HepG2 (cell line): ENCODE measurements around the gene CCDC167. TPM values are rescaled to one million over a fixed set of nuclear protein-coding genes. Genes with fewer than 3 reads are reported as not detected.

Experiments
- ATAC-seq: fragments of 200-7000 bp; cut with Tn5 transposase; 3 replicates; pipeline ENCODE4 v1.9.1; 2020; ENCODE audit warnings: mild to moderate bottlenecking, moderate library complexity
- BruUV-seq: library from RNA; stranded (reverse); fragments of 400-500 nt; replicated peaks from 2 replicates; lab custom pipeline; 2021; lab: Mats Ljungman, UMichigan
- CTCF ChIA-PET: fragments of 300-600 bp; formaldehyde crosslinking; extraction: SDS; loops from one replicate; lab custom pipeline; 2021; ENCODE audit warnings: low total read pairs, inconsistent platforms, low intra/inter-chr PET ratio; lab: Yijun Ruan, JAX
- POLR2A ChIA-PET: fragments of 350-600 bp; sonication (Branson Sonifier 250); formaldehyde crosslinking; loops from one replicate; lab custom pipeline; 2020; ENCODE audit warnings: antibody characterized with exemption, inconsistent platforms; lab: Yijun Ruan, JAX
- DNase-seq: peaks from one replicate; pipeline ENCODE4 v3.0.0-alpha.2; 2015; ENCODE audit warnings: low spot score
- FAIRE-seq: peaks from 3 replicates; lab custom pipeline; 2011; peaks lifted over from hg19 to GRCh38; lab: Jason Lieb, UNC
- H2AFZ ChIP-seq: one replicate; pipeline ENCODE4 v1.6.1; 2011; ENCODE audit warnings: low read length, inconsistent platforms
- H3K27ac ChIP-seq: fragments of 300-600 bp; 3 replicates; pipeline ENCODE4 v1.8.0; 2011; ENCODE audit warnings: mixed run types, mild to moderate bottlenecking, mixed read lengths, low read length, inconsistent platforms; ENCODE audit not compliant: insufficient read depth; ENCODE audit errors: extremely low read length
- H3K27me3 ChIP-seq, 2 experiments: fragments of 200-600 bp in 1 of 2; 2 replicates in 1 of 2; 3 replicates in 1 of 2; pipeline versions ENCODE4 v1.6.0 to v1.8.0; 2011; ENCODE audit warnings: low read length in 2 of 2, mild to moderate bottlenecking in 2 of 2, moderate library complexity in 2 of 2, inconsistent platforms in 1 of 2; ENCODE audit not compliant: insufficient read depth in 2 of 2, control insufficient read depth in 1 of 2
- H3K36me3 ChIP-seq, 2 experiments: fragments of 200-600 bp in 1 of 2; replicated peaks in 1 of 2; 2 replicates in 1 of 2; 3 replicates in 1 of 2; pipeline versions ENCODE4 v1.5.1 to v1.8.0; 2011; ENCODE audit warnings: low read length in 2 of 2, inconsistent platforms in 1 of 2; ENCODE audit not compliant: insufficient read depth in 2 of 2, control insufficient read depth in 1 of 2
- H3K4me1 ChIP-seq: 2 replicates; pipeline ENCODE4 v1.5.1; 2012; ENCODE audit warnings: low read length, inconsistent platforms; ENCODE audit not compliant: insufficient read depth
- H3K4me2 ChIP-seq: 2 replicates; pipeline ENCODE4 v1.6.0; 2011; ENCODE audit warnings: low read depth, low read length, inconsistent platforms
- H3K4me3 ChIP-seq, 3 experiments: fragments of 200-600 bp in 1 of 3; sonication (generic), shearing (Covaris generic) in 1 of 3; replicated peaks in 1 of 3; 2 replicates each; pipeline ENCODE4 v1.5.1; 2011 to 2016; ENCODE audit warnings: low read length in 3 of 3, inconsistent platforms in 2 of 3, low read depth in 2 of 3, mild to moderate bottlenecking in 2 of 3, control low read depth in 1 of 3, mixed read lengths in 1 of 3; ENCODE audit not compliant: insufficient read depth in 1 of 3
- H3K79me2 ChIP-seq: one replicate; pipeline ENCODE4 v1.6.1; 2011; ENCODE audit warnings: low read length, inconsistent platforms; ENCODE audit not compliant: insufficient read depth
- H3K9ac ChIP-seq: 2 replicates; pipeline ENCODE4 v1.6.0; 2011; ENCODE audit warnings: mild to moderate bottlenecking, low read depth, low read length, inconsistent platforms; ENCODE audit not compliant: insufficient read depth
- H3K9me3 ChIP-seq: 2 replicates; pipeline ENCODE4 v1.5.1; 2012; ENCODE audit warnings: mild to moderate bottlenecking, low read length
- H4K20me1 ChIP-seq: 2 replicates; pipeline ENCODE4 v1.6.0; 2011; ENCODE audit warnings: inconsistent platforms, mild to moderate bottlenecking, low read length, moderate library complexity; ENCODE audit not compliant: insufficient read depth
- KLF16 ChIP-seq, 2 experiments: sonication (generic) in 1 of 2; formaldehyde crosslinking in 1 of 2; IDR thresholded peaks; 2 replicates each; pipeline versions ENCODE4 v1.6.1 to v1.8.0; 2016 to 2023; ENCODE audit warnings: missing genetic modification reagents in 2 of 2, missing compliant biosample characterization in 1 of 2
- NKX3-1 ChIP-seq: sonication (generic); formaldehyde crosslinking; IDR thresholded peaks from 2 replicates; pipeline ENCODE4 v1.5.0; 2020; ENCODE audit warnings: missing genetic modification reagents
- PAF1 ChIP-seq: IDR thresholded peaks from 2 replicates; pipeline ENCODE4 v1.6.1; 2016; ENCODE audit warnings: missing genetic modification reagents, missing compliant biosample characterization
- RAD21 ChIP-seq: fragments of 450-650 bp; formaldehyde crosslinking; IDR thresholded peaks from 2 replicates; pipeline ENCODE4 v1.5.0; 2020; ENCODE audit warnings: mild to moderate bottlenecking
- RNF2 ChIP-seq: fragments of 450-650 bp; conservative IDR thresholded peaks from 2 replicates; pipeline ENCODE4 v1.6.1; 2016; ENCODE audit warnings: low read depth
- ZNF326 ChIP-seq: sonication (generic); formaldehyde crosslinking; IDR thresholded peaks from 2 replicates; pipeline ENCODE4 v1.4.0; 2020; ENCODE audit warnings: missing genetic modification reagents, borderline replicate concordance
- ZNF512 ChIP-seq: sonication (generic); formaldehyde crosslinking; IDR thresholded peaks from 2 replicates; pipeline ENCODE4 v1.4.0; 2020; ENCODE audit warnings: mild to moderate bottlenecking, missing genetic modification reagents
- WGBS: methylation state at CpG from one replicate; pipeline ENCODE4 v1.1.6; 2017; ENCODE audit warnings: low lambda C conversion rate; 5-methylcytosine and 5-hydroxymethylcytosine counted together
- in situ Hi-C: cut with HindIII; loops from 2 replicates; pipeline ENCODE4 v1.10.0; 2017; ENCODE audit warnings: low pct_unique_long_range_greater_than_20kb; ENCODE audit not compliant: extremely low pct_ligation_motif_present
- intact Hi-C: fragments of 100-400 bp; cut with micrococcal nuclease; formaldehyde crosslinking; loops from one replicate; pipeline ENCODE4 v1.10.0; 2022; ENCODE audit not compliant: unreplicated experiment
- polyA plus RNA-seq, 8 experiments: library from polyadenylated mRNA; depleted of rRNA in 3 of 8; stranded (reverse) in 7 of 8; unstranded in 1 of 8; fragments of >200 nt; fragmentation: Illumina TruSeq in 4 of 8; extraction: Trizol in 4 of 8; gene quantifications; 2 replicates each; pipeline versions ENCODE4 v1.2.1 to v1.2.3, GENCODE V29; 2011 to 2016; ENCODE audit warnings: low read depth in 4 of 8, missing spikeins in 1 of 8, mixed read lengths in 1 of 8; ENCODE audit not compliant: insufficient read depth in 1 of 8
- total RNA-seq, 5 experiments: library from RNA; depleted of rRNA; stranded (reverse); fragments of >200 nt; fragmentation: Illumina TruSeq; extraction: Trizol; gene quantifications; 2 replicates each; pipeline ENCODE4 v1.2.3, GENCODE V29; 2016; ENCODE audit warnings: low read depth in 1 of 5

The CCDC167 gene
- total and polyA plus RNA-seq, 2 of the 13 experiments (the other 11 are each of a cell fraction or from before 2014, with no cell fraction given): 48.4 to 66.8 TPM

- no peak overlapping the region for H2AFZ ChIP-seq
- no peaks in the 10 kb centered on the region for H3K36me3 ChIP-seq
- H3K9ac ChIP-seq: no peak overlapping the region
- intact Hi-C loops: no loop called here
- WGBS: 82% methylated on average over 4 of the region's 4 CpGs
- no peak for FAIRE-seq
- no peak for DNase-seq
- H3K27ac ChIP-seq: no peak overlapping the region
- POLR2A ChIA-PET: no interaction called here
- no peaks in the 10 kb centered on the region for H3K9me3 ChIP-seq
- no peak for ATAC-seq
- H4K20me1 ChIP-seq: no peaks in the 10 kb centered on the region
- no peaks in the 10 kb centered on the region for H3K79me2 ChIP-seq
- CTCF ChIA-PET: no interaction called here
- H3K4me2 ChIP-seq: no peak overlapping the region
- TF ChIP-seq PAF1 (no peak), ZNF512 (CRISPR knock-in tag) (no peak), RNF2 (no peak), RAD21 (CRISPR knock-in tag) (no peak), ZNF326 (CRISPR knock-in tag) (no peak), NKX3-1 (no peak), KLF16 (CRISPR knock-in tag; IDR thresholded peaks at IDR 0.05) (no peak)
- TF ChIP-seq, all 625 proteins: peak for 0
- H3K4me1 ChIP-seq: no peaks in the 10 kb centered on the region
- H3K4me3 ChIP-seq: no peak overlapping the region
- 0 out of 5 replicates have a peak, but pooled peaks cover 0 to 3% of the 10 kb centered on the region in 2 experiments for H3K27me3 ChIP-seq
- no TSS peak for BruUV-seq
- in situ Hi-C loops: no loop called here
Measured at GRCh38 chr6:37524970-37525318, 25.3 kb upstream of the CCDC167 start.
